H1 (cell line): ENCODE measurements around the gene CSF1.

Source experiments
- CTCF ChIP-seq, 3 experiments: IDR thresholded peaks; 1 replicate in 2 of 3; 2 replicates in 1 of 3; pipeline versions ENCODE4 v1.5.1 to v1.6.1; 2011; ENCODE audit warnings: low read length in 3 of 3, mild to moderate bottlenecking in 3 of 3, inconsistent platforms in 2 of 3, low read depth in 1 of 3, moderate library complexity in 1 of 3; ENCODE audit not compliant: insufficient read depth in 1 of 3; ENCODE audit errors: control extremely low read depth in 1 of 3
- EZH2 ChIP-seq: fragments of 200-600 bp; sonication (generic); IDR thresholded peaks from 2 replicates; pipeline ENCODE4 v1.7.1; 2012; ENCODE audit warnings: low read depth, mild to moderate bottlenecking, moderate library complexity, low read length, inconsistent platforms; ENCODE audit not compliant: severe bottlenecking
- JUND ChIP-seq: IDR thresholded peaks from 2 replicates; pipeline ENCODE4 v1.6.1; 2011; ENCODE audit warnings: mild to moderate bottlenecking, improper control_type of control experiment, low read length
- POLR2AphosphoS5 ChIP-seq: IDR thresholded peaks from 2 replicates; pipeline ENCODE4 v1.6.1; 2011; ENCODE audit warnings: low read depth, low read length
- TBP ChIP-seq: IDR thresholded peaks from 2 replicates; pipeline ENCODE4 v1.6.1; 2011; ENCODE audit warnings: low read depth, low read length, improper control_type of control experiment

- TF ChIP-seq EZH2 (no peak), POLR2AphosphoS5 (no peak), CTCF (IDR thresholded peaks at IDR 0.05; ENCODE audit: control extremely low read depth in 1 of 3, insufficient read depth in 1 of 3, low read depth in 1 of 3, low read length in 3 of 3) (no peak), TBP (no peak), JUND (no peak)
These were observed 13.7 kb downstream of the CSF1 start for GRCh38 chr1:109924316-109924715.
